CD14-positive monocyte (primary cell): ENCODE data around the gene C6orf58. TPM values are rescaled to one million over a fixed set of nuclear protein-coding genes. Genes with fewer than 3 reads are reported as not detected.

Experiments used
- DNase-seq, 3 donors: peaks; one replicate each; pipeline ENCODE4 v3.0.0-alpha.2; 2011 to 2022
- H2AFZ ChIP-seq: 2 replicates; pipeline ENCODE4 v1.6.0; 2012; ENCODE audit warnings: mild to moderate bottlenecking, low read depth, low read length, inconsistent platforms; ENCODE audit not compliant: insufficient read depth, poor library complexity, severe bottlenecking
- H3K27ac ChIP-seq, 2 donors: 1 replicate in 1 of 2; 2 replicates in 1 of 2; pipeline ENCODE4 v1.5.1; 2012 to 2013; ENCODE audit warnings: low read length in 2 of 2, control low read depth in 1 of 2, inconsistent platforms in 1 of 2, low read depth in 1 of 2, mild to moderate bottlenecking in 1 of 2
- H3K27me3 ChIP-seq, 2 donors: one replicate each; pipeline versions ENCODE4 v1.6.0 to v1.6.1; 2011 to 2013; ENCODE audit warnings: low read length in 2 of 2; ENCODE audit not compliant: control insufficient read depth in 2 of 2, insufficient read depth in 2 of 2
- H3K36me3 ChIP-seq, 2 donors: replicated peaks in 1 of 2; 1 replicate in 1 of 2; 2 replicates in 1 of 2; pipeline versions ENCODE4 v1.5.1 to v1.6.1; 2012 to 2013; ENCODE audit warnings: low read length in 2 of 2, control low read depth in 1 of 2, inconsistent platforms in 1 of 2, mild to moderate bottlenecking in 1 of 2; ENCODE audit not compliant: insufficient read depth in 2 of 2, control insufficient read depth in 1 of 2
- H3K4me1 ChIP-seq, 2 donors: 1 replicate in 1 of 2; 2 replicates in 1 of 2; pipeline versions ENCODE4 v1.5.1 to v1.6.1; 2012 to 2013; ENCODE audit warnings: low read length in 2 of 2, control low read depth in 1 of 2, inconsistent platforms in 1 of 2, mild to moderate bottlenecking in 1 of 2, moderate library complexity in 1 of 2; ENCODE audit not compliant: insufficient read depth in 2 of 2, control insufficient read depth in 1 of 2
- H3K4me2 ChIP-seq: replicated peaks from 2 replicates; pipeline ENCODE3; 2012; ENCODE audit warnings: low read length, moderate library complexity, mild to moderate bottlenecking; ENCODE audit not compliant: poor library complexity, severe bottlenecking; ENCODE audit errors: extremely low read depth
- H3K4me3 ChIP-seq, 3 experiments: fragments of 200-600 bp in 1 of 3; sonication (generic) in 1 of 3; replicated peaks in 1 of 3; 1 replicate in 2 of 3; 2 replicates in 1 of 3; pipeline ENCODE4 v1.5.1; 2011 to 2013; ENCODE audit warnings: low read length in 3 of 3, mild to moderate bottlenecking in 3 of 3, control low read depth in 2 of 3, low read depth in 2 of 3, inconsistent platforms in 1 of 3, moderate library complexity in 1 of 3
- H3K79me2 ChIP-seq: 2 replicates; pipeline ENCODE4 v1.6.0; 2012; ENCODE audit warnings: mild to moderate bottlenecking, control low read depth, inconsistent platforms, low read length, moderate library complexity; ENCODE audit not compliant: insufficient read depth
- H3K9ac ChIP-seq: 2 replicates; pipeline ENCODE4 v1.6.0; 2017; ENCODE audit warnings: low read length, mild to moderate bottlenecking; ENCODE audit not compliant: insufficient read depth, poor library complexity, severe bottlenecking
- H3K9me3 ChIP-seq, 2 donors: replicated peaks in 1 of 2; 1 replicate in 1 of 2; 2 replicates in 1 of 2; pipeline versions ENCODE4 v1.5.1 to v1.6.1; 2012 to 2013; ENCODE audit warnings: low read length in 2 of 2, control low read depth in 1 of 2; ENCODE audit not compliant: control insufficient read depth in 1 of 2, insufficient read depth in 1 of 2
- H4K20me1 ChIP-seq: 2 replicates; pipeline ENCODE4 v1.6.0; 2012; ENCODE audit warnings: mild to moderate bottlenecking, low read length, control low read depth, moderate library complexity; ENCODE audit not compliant: insufficient read depth
- H3K27ac Mint-ChIP-seq, 7 donors: one replicate each; pipeline ENCODE4 v1.8.0; 2020; ENCODE audit warnings: mild to moderate bottlenecking in 7 of 7, mixed read lengths in 7 of 7, moderate library complexity in 6 of 7, inconsistent platforms in 2 of 7
- H3K27me3 Mint-ChIP-seq, 3 donors: one replicate each; pipeline ENCODE4 v1.8.0; 2021 to 2022; ENCODE audit warnings: low read depth in 3 of 3, mild to moderate bottlenecking in 3 of 3, mixed read lengths in 3 of 3, moderate library complexity in 3 of 3, inconsistent platforms in 1 of 3
- H3K36me3 Mint-ChIP-seq, 2 donors: one replicate each; pipeline ENCODE4 v1.8.0; 2020; ENCODE audit warnings: mixed read lengths in 2 of 2, inconsistent platforms in 1 of 2, mild to moderate bottlenecking in 1 of 2
- H3K4me1 Mint-ChIP-seq: one replicate; pipeline ENCODE4 v1.8.0; 2020; ENCODE audit warnings: mild to moderate bottlenecking, mixed read lengths
- H3K4me3 Mint-ChIP-seq, 2 donors: one replicate each; pipeline ENCODE4 v1.8.0; 2020; ENCODE audit warnings: mild to moderate bottlenecking in 2 of 2, mixed read lengths in 2 of 2, moderate library complexity in 1 of 2
- H3K9me3 Mint-ChIP-seq, 7 donors: one replicate each; pipeline ENCODE4 v1.8.0; 2020 to 2022; ENCODE audit warnings: mixed read lengths in 7 of 7, mild to moderate bottlenecking in 6 of 7, moderate library complexity in 6 of 7, inconsistent platforms in 2 of 7
- CTCF ChIP-seq: fragments of 200-600 bp; IDR thresholded peaks from one replicate; pipeline ENCODE4 v1.8.0; 2022; ENCODE audit warnings: antibody characterized with exemption, mild to moderate bottlenecking
- WGBS: methylation state at CpG from one replicate; pipeline ENCODE4 v1.1.5; 2013; ENCODE audit warnings: missing lambda C conversion rate; ENCODE audit not compliant: insufficient coverage; 5-methylcytosine and 5-hydroxymethylcytosine counted together
- intact Hi-C, 2 donors: fragments of 100-400 bp; cut with micrococcal nuclease; formaldehyde crosslinking; loops; one replicate each; pipeline versions ENCODE4 v1.15.0 to v1.15.1; 2023
- polyA plus RNA-seq, 3 donors: library from polyadenylated mRNA; depleted of rRNA in 1 of 3; unstranded in 2 of 3; stranded (reverse) in 1 of 3; fragments of 300-500 nt in 2 of 3; fragments of >200 nt in 1 of 3; fragmentation: Illumina TruSeq in 2 of 3; gene quantifications; 1 replicate in 2 of 3; 2 replicates in 1 of 3; pipeline ENCODE4 v1.2.3, GENCODE V29; 2012 to 2021

The C6orf58 gene
- polyA plus RNA-seq, 3 donors = not detected

DNA sequence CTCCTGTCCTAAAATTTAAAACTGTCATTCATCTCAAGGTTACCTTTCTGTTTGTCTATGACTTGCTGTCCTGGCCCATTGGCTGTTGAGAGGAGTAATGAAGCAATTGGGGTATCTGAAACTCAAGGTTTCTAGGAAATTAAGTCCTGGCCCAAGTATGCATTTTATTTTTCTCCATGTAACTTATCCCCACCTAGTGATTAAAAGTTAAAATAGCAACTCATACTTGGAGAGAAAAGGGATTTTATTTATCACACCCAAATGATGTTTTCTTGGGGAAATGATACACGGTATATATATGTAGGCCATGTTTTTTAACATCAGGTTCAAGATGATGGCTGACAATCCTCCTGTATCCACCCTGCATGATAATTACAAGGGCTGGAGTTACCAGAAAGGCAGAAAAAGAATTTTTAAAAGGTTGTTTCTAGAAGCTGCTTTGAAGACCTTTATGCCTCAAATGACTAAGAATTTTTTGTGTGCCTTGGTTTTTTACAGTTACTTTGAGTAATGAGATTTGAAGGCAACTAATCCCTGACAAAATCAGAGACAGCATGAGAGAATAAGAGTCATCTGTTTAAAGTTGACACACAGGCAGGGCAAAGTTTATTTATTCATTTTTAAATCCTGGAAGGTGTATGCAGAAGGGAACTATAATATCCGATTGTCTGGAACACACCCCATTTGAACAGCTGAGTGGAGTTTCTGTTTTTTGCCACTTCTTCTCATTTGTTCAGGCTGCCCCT is 28.9 kb upstream of the C6orf58 start:
- TF ChIP-seq CTCF = no peak
- peaks cover 0 to 13% of the 10 kb centered on the region in 2 donors for H3K27me3 ChIP-seq
- Mint-ChIP-seq H3K4me1 (no peaks in the 10 kb centered on the region), H3K9me3 (peaks cover 0 to 3% (median 0%) of the 10 kb centered on the region in 7 donors), H3K4me3 (no peak overlapping the region), H3K27me3 (peaks cover 5 to 23% (median 15%) of the 10 kb centered on the region in 3 donors), H3K36me3 (no peaks in the 10 kb centered on the region), H3K27ac (no peak overlapping the region)
- H3K27ac ChIP-seq = no peak overlapping the region
- no peaks in the 10 kb centered on the region for H3K36me3 ChIP-seq
- H4K20me1 ChIP-seq = no peaks in the 10 kb centered on the region
- H2AFZ ChIP-seq = no peak overlapping the region
- WGBS = 67% methylated on average over 1 of the region's 2 CpGs
- no peaks in the 10 kb centered on the region for H3K4me1 ChIP-seq
- intact Hi-C loops = loop anchor here in 1 of 2 donors (10.0 kb wide), 1 partner anchor 83 kb away; no protein-coding TSS in a partner anchor
- no peak for DNase-seq
- no peaks in the 10 kb centered on the region for H3K79me2 ChIP-seq
- H3K4me3 ChIP-seq = no peak overlapping the region
- no peak overlapping the region for H3K9ac ChIP-seq
- no peak overlapping the region for H3K4me2 ChIP-seq
- no peaks in the 10 kb centered on the region for H3K9me3 ChIP-seq

DNA sequence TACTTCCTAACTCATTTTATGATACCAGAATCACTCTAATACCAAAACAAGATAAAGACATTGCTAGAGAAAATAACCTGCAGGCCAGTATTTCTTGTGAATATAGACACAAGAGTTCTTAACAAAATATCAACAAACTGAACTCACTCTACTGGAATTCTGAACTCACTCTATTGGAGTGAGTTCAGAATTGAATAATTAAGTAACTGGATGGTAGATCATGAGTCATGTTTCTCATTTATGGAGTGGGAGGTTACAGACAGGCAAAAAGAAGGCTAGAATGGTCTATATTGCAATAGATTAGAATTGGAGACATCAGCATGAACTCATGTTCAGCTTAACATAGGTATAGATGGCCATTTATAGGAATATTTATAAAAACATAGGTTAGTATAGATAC is 26.6 kb upstream of the C6orf58 start:
- peaks cover 0 to 13% of the 10 kb centered on the region in 2 donors for H3K27me3 ChIP-seq
- no peak overlapping the region for H3K4me3 ChIP-seq
- H3K36me3 ChIP-seq = no peaks in the 10 kb centered on the region
- intact Hi-C loops = no loop called here
- no peak overlapping the region for H2AFZ ChIP-seq
- H3K4me2 ChIP-seq = no peak overlapping the region
- H3K4me1 Mint-ChIP-seq = no peaks in the 10 kb centered on the region
- DNase-seq = no peak
- H3K27ac Mint-ChIP-seq = no peak overlapping the region
- H3K4me1 ChIP-seq = no peaks in the 10 kb centered on the region
- H3K9me3 ChIP-seq = no peaks in the 10 kb centered on the region
- no peaks in the 10 kb centered on the region for H3K36me3 Mint-ChIP-seq
- no peaks in the 10 kb centered on the region for H3K79me2 ChIP-seq
- H3K4me3 Mint-ChIP-seq = no peak overlapping the region
- H3K27ac ChIP-seq = no peak overlapping the region
- H3K9me3 Mint-ChIP-seq = peaks cover 0 to 3% (median 0%) of the 10 kb centered on the region in 7 donors
- no peak overlapping the region for H3K9ac ChIP-seq
- peaks cover 3 to 18% (median 11%) of the 10 kb centered on the region in 3 donors for H3K27me3 Mint-ChIP-seq
- no peak for TF ChIP-seq CTCF
- H4K20me1 ChIP-seq = no peaks in the 10 kb centered on the region
